Smooth muscle cell (in vitro differentiated cells): ENCODE results near the gene NXN. TPM values are rescaled to one million over a fixed set of nuclear protein-coding genes. Genes with fewer than 3 reads are reported as not detected.
A peak's percentile ranks its signal among the peaks of the same experiment; 100 is the strongest.

Experiments
- DNase-seq: peaks from one replicate; lab custom pipeline; 2025; ENCODE audit not compliant: unreplicated experiment; lab: John Stamatoyannopoulos, UW
- H2AFZ ChIP-seq: fragments of 200-600 bp; sonication (generic); 2 replicates; pipeline ENCODE4 v1.6.0; 2016; ENCODE audit warnings: antibody characterized with exemption, low read depth, mild to moderate bottlenecking
- H3F3A ChIP-seq: fragments of 200-600 bp; sonication (generic); 2 replicates; pipeline ENCODE4 v1.6.0; 2017; ENCODE audit warnings: antibody characterized with exemption, low read depth
- H3K27ac ChIP-seq: fragments of 200-600 bp; sonication (generic); 2 replicates; pipeline ENCODE4 v1.5.1; 2016; ENCODE audit warnings: low read depth, mild to moderate bottlenecking
- H3K27me3 ChIP-seq: fragments of 200-600 bp; sonication (generic); 2 replicates; pipeline ENCODE4 v1.6.1; 2016; ENCODE audit warnings: low read depth, mild to moderate bottlenecking
- H3K36me3 ChIP-seq: fragments of 200-600 bp; sonication (generic); 2 replicates; pipeline ENCODE4 v1.5.1; 2016; ENCODE audit warnings: low read depth
- H3K4me1 ChIP-seq: fragments of 200-600 bp; sonication (generic); 2 replicates; pipeline ENCODE4 v1.5.1; 2016; ENCODE audit warnings: low read depth
- H3K4me2 ChIP-seq: fragments of 200-600 bp; sonication (generic); 2 replicates; pipeline ENCODE4 v1.6.0; 2016; ENCODE audit warnings: mild to moderate bottlenecking
- H3K4me3 ChIP-seq: fragments of 200-600 bp; sonication (generic); 2 replicates; pipeline ENCODE4 v1.5.1; 2016; ENCODE audit warnings: mild to moderate bottlenecking
- H3K79me2 ChIP-seq: fragments of 200-600 bp; sonication (generic); 2 replicates; pipeline ENCODE4 v1.6.0; 2016; ENCODE audit warnings: low read depth, mild to moderate bottlenecking
- H3K9ac ChIP-seq: fragments of 200-600 bp; sonication (generic); 2 replicates; pipeline ENCODE4 v1.6.0; 2016; ENCODE audit warnings: low read depth
- H3K9me3 ChIP-seq: fragments of 200-600 bp; sonication (generic); replicated peaks from 2 replicates; pipeline ENCODE4 v1.5.1; 2016; ENCODE audit warnings: low read depth
- H4K20me1 ChIP-seq: fragments of 200-600 bp; sonication (generic); 2 replicates; pipeline ENCODE4 v1.6.0; 2016; ENCODE audit warnings: low read depth
- CTCF ChIP-seq: fragments of 200-600 bp; sonication (generic); IDR thresholded peaks from 2 replicates; pipeline ENCODE4 v1.5.1; 2017; ENCODE audit warnings: borderline replicate concordance, mild to moderate bottlenecking, antibody characterized with exemption; ENCODE audit not compliant: insufficient read depth, poor library complexity, severe bottlenecking
- WGBS: methylation state at CpG from one replicate; pipeline ENCODE4 v1.1.7; 2016; ENCODE audit warnings: low lambda C conversion rate; 5-methylcytosine and 5-hydroxymethylcytosine counted together
- polyA plus RNA-seq: library from polyadenylated mRNA; unstranded; fragments of >200 nt; fragmentation: Nextera tagmentation; extraction: Ambion mirVana; gene quantifications from 2 replicates; pipeline ENCODE4 v1.2.1, GENCODE V29; 2016
- total RNA-seq: library from RNA; depleted of rRNA; stranded (reverse); fragments of >200 nt; gene quantifications from 2 replicates; pipeline ENCODE4 v1.2.3, GENCODE V29; 2014

Gene NXN
- total and polyA plus RNA-seq, 2 experiments from 2014 or later, result 58.3 to 78.6 TPM

DNA sequence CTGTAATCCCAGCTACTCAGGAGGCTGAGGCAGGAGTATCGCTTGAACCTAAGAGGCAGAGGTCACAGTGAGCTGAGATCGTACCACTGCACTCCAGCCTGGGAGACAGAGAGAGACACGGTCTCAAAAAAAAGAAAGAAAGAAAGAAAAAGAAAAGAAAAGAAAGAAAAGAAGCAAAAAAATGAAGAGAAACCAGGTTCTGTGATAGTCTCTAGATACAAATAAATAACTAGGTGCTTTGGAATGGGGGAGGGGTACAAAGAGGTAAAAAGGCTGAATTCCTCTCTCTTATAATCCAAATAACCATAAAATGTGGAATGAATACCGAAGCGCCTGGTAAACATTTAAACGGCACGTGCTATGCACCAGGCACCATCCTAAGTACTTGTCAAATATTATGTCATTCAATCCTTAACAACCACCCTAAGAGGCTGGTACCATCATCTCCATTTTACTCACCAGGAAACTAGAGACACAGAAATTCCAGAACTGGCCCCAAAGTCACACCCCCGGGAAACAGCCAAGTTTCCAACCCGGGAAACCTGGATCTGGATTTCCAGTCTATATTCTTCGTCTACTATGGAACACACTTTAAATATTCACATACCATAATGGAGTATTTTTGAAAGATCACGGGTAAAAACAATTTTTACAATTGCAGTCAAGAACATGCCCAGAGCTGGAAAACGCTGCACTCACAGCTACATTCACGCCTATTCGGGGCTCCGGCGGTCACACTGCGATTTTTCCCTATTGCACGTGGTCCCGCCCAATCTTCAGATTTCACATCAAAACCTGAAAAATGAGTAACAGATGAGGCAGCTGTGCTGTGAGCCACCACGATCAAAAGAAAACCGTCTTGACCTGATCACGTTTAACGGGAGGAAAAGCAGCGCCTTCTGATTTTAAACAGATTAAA is 10.5 kb downstream of the NXN start:
- Histone ChIP-seq H3K27ac (peak overlapping the region; percentile 74), H3K4me1 (peaks cover 30% of the 10 kb centered on the region), H4K20me1 (peaks cover 92% of the 10 kb centered on the region), H3K36me3 (no peaks in the 10 kb centered on the region), H2AFZ (no peak overlapping the region), H3K4me2 (peak overlapping the region; percentile 79), H3K27me3 (no peaks in the 10 kb centered on the region), H3K9me3 (no peaks in the 10 kb centered on the region), H3K4me3 (peak overlapping the region; percentile 34), H3K79me2 (peaks cover 86% of the 10 kb centered on the region), H3F3A (peaks cover 36% of the 10 kb centered on the region), H3K9ac (peak overlapping the region; percentile 67)
- no peak for TF ChIP-seq CTCF
- 84% methylated on average over 24 of the region's 24 CpGs for WGBS
- DNase-seq, result no peak

- Histone ChIP-seq H3K9ac (no peak overlapping the region), H3K9me3 (no peaks in the 10 kb centered on the region), H3K27ac (no peak overlapping the region), H3K4me2 (no peak overlapping the region), H3F3A (peaks cover 33% of the 10 kb centered on the region), H2AFZ (no peak overlapping the region), H3K79me2 (peaks cover 86% of the 10 kb centered on the region), H3K36me3 (no peaks in the 10 kb centered on the region), H4K20me1 (peaks cover 97% of the 10 kb centered on the region), H3K27me3 (no peaks in the 10 kb centered on the region), H3K4me3 (no peak overlapping the region), H3K4me1 (peaks cover 45% of the 10 kb centered on the region)
- 91% methylated on average over 9 of the region's 9 CpGs for WGBS
- no peak for DNase-seq
- no peak for TF ChIP-seq CTCF
These were observed 12.5 kb downstream of the NXN start for GRCh38 chr17:967122-967521.

GRCh38 chr17:965311-965989 is 14.1 kb downstream of the NXN start:
- Histone ChIP-seq H3K27ac (peak overlapping the region; percentile 83), H2AFZ (no peak overlapping the region), H3F3A (peaks cover 25% of the 10 kb centered on the region), H3K4me3 (no peak overlapping the region), H3K4me1 (peaks cover 43% of the 10 kb centered on the region), H3K4me2 (peak overlapping the region; percentile 74), H3K9ac (peak overlapping the region; percentile 3), H3K9me3 (no peaks in the 10 kb centered on the region), H3K27me3 (no peaks in the 10 kb centered on the region), H4K20me1 (peaks cover 98% of the 10 kb centered on the region), H3K36me3 (no peaks in the 10 kb centered on the region), H3K79me2 (peaks cover 86% of the 10 kb centered on the region)
- TF ChIP-seq CTCF, result no peak
- 22% methylated on average over 12 of the region's 12 CpGs for WGBS
- DNase-seq, result no peak
